AG10803 (cell line): ENCODE data around the gene PRDM12.

ENCODE experiments used
- DNase-seq: peaks from one replicate; pipeline ENCODE4 v3.0.0; 2010; ENCODE audit warnings: low read depth
- H3K4me3 ChIP-seq: 2 replicates; pipeline ENCODE4 v1.5.1; 2011; ENCODE audit warnings: mild to moderate bottlenecking, low read length, control low read depth
- CTCF ChIP-seq: conservative IDR thresholded peaks from 2 replicates; pipeline ENCODE4 v1.5.1; 2011; ENCODE audit warnings: mild to moderate bottlenecking, low read length, control low read depth, inconsistent platforms

PRDM12 gene

GRCh38 chr9:130670644-130671043 lies 6.2 kb downstream of the PRDM12 start:
- TF ChIP-seq CTCF: no peak
- no peak for DNase-seq
- no peak overlapping the region for H3K4me3 ChIP-seq

- no peak for DNase-seq
- H3K4me3 ChIP-seq: no peak overlapping the region
- no peak for TF ChIP-seq CTCF
Measured at GRCh38 chr9:130672466-130672865, 8.1 kb downstream of the PRDM12 start.

- TF ChIP-seq CTCF: no peak
- H3K4me3 ChIP-seq: no peak overlapping the region
- DNase-seq: no peak
Measured at GRCh38 chr9:130672933-130673615, 8.7 kb downstream of the PRDM12 start.

- no peak for DNase-seq
- H3K4me3 ChIP-seq: no peak overlapping the region
- TF ChIP-seq CTCF: no peak
Measured at GRCh38 chr9:130675396-130675795, 11.0 kb downstream of the PRDM12 start.

- H3K4me3 ChIP-seq: no peak overlapping the region
- no peak for TF ChIP-seq CTCF
- DNase-seq: no peak
Measured at GRCh38 chr9:130677252-130677651, 12.9 kb downstream of the PRDM12 start.

- H3K4me3 ChIP-seq: peak overlapping the region; percentile 61
- DNase-seq: peak; percentile 78
- no peak for TF ChIP-seq CTCF
Measured at GRCh38 chr9:130680836-130681768, 16.7 kb downstream of the PRDM12 start.
